HEK293 (cell line): ENCODE results near the gene KCTD6.

Experiments
- CTCF ChIA-PET: fragments of 350-600 bp; formaldehyde crosslinking; extraction: SDS; loops from one replicate; lab custom pipeline; 2021; ENCODE audit warnings: antibody characterized with exemption; lab: Yijun Ruan, JAX
- POLR2A ChIA-PET: fragments of 300-600 bp; formaldehyde crosslinking; extraction: SDS; loops from one replicate; lab custom pipeline; 2020; ENCODE audit warnings: antibody characterized with exemption, inconsistent platforms; lab: Yijun Ruan, JAX
- H3K27ac ChIP-seq: fragments of 200-500 bp; sonication (Bioruptor generic); 2 replicates; pipeline ENCODE4 v1.5.1; 2014; ENCODE audit warnings: low read depth, low read length, control low read depth, inconsistent platforms; ENCODE audit errors: extremely low read depth
- H3K36me3 ChIP-seq, 2 experiments: fragments of 200-500 bp in 1 of 2; sonication (Bioruptor generic) in 1 of 2; 1 replicate in 1 of 2; 2 replicates in 1 of 2; pipeline ENCODE4 v1.5.1; 2014 to 2017; ENCODE audit warnings: inconsistent platforms in 2 of 2, low read length in 2 of 2; ENCODE audit not compliant: control insufficient read depth in 2 of 2, insufficient read depth in 1 of 2
- H3K4me1 ChIP-seq: fragments of 200-500 bp; sonication (Bioruptor generic); 2 replicates; pipeline ENCODE4 v1.5.1; 2014; ENCODE audit warnings: mild to moderate bottlenecking, low read length, inconsistent platforms; ENCODE audit not compliant: control insufficient read depth, insufficient read depth
- H3K4me3 ChIP-seq: 2 replicates; pipeline ENCODE4 v1.5.1; 2011; ENCODE audit warnings: low read depth, mild to moderate bottlenecking, control low read depth, low read length, moderate library complexity
- H3K9me3 ChIP-seq: fragments of 200-500 bp; sonication (Bioruptor generic); 2 replicates; pipeline ENCODE4 v1.5.1; 2014; ENCODE audit warnings: low read depth, low read length, inconsistent platforms; ENCODE audit not compliant: control insufficient read depth, insufficient read depth
- EGR2 ChIP-seq: fragments of 450-650 bp; formaldehyde crosslinking; IDR thresholded peaks from 2 replicates; pipeline ENCODE4 v1.5.1; 2016; ENCODE audit warnings: low read depth, missing biosample characterization, missing genetic modification characterization
- KLF16 ChIP-seq: fragments of 450-650 bp; formaldehyde crosslinking; IDR thresholded peaks from 2 replicates; pipeline ENCODE4 v1.5.1; 2017; ENCODE audit warnings: missing biosample characterization, missing genetic modification characterization
- PRDM1 ChIP-seq: fragments of 450-650 bp; formaldehyde crosslinking; IDR thresholded peaks from 2 replicates; pipeline ENCODE4; 2016; ENCODE audit warnings: missing biosample characterization, missing genetic modification characterization
- SP2 ChIP-seq: fragments of 450-650 bp; formaldehyde crosslinking; IDR thresholded peaks from 2 replicates; pipeline ENCODE4 v1.5.1; 2016; ENCODE audit warnings: missing biosample characterization, missing genetic modification characterization
- ZBTB10 ChIP-seq: fragments of 450-650 bp; formaldehyde crosslinking; IDR thresholded peaks from 2 replicates; pipeline ENCODE4 v1.5.1; 2016; ENCODE audit warnings: missing biosample characterization, missing genetic modification characterization
- ZNF174 ChIP-seq: fragments of 450-650 bp; formaldehyde crosslinking; IDR thresholded peaks from 2 replicates; pipeline ENCODE4 v1.5.0; 2017; ENCODE audit warnings: missing biosample characterization, mild to moderate bottlenecking, missing genetic modification characterization
- ZNF175 ChIP-seq: fragments of 450-650 bp; formaldehyde crosslinking; IDR thresholded peaks from 2 replicates; pipeline ENCODE4 v1.5.1; 2016; ENCODE audit warnings: missing biosample characterization, missing genetic modification characterization
- ZNF23 ChIP-seq: fragments of 450-650 bp; formaldehyde crosslinking; IDR thresholded peaks from 2 replicates; pipeline ENCODE4 v1.5.1; 2016; ENCODE audit warnings: missing biosample characterization, missing genetic modification characterization, borderline replicate concordance
- ZNF248 ChIP-seq: fragments of 450-650 bp; formaldehyde crosslinking; IDR thresholded peaks from 2 replicates; pipeline ENCODE4 v1.5.1; 2017; ENCODE audit warnings: missing biosample characterization, missing genetic modification characterization
- ZNF26 ChIP-seq: fragments of 450-650 bp; formaldehyde crosslinking; IDR thresholded peaks from 2 replicates; pipeline ENCODE4 v1.5.1; 2016; ENCODE audit warnings: missing biosample characterization, missing genetic modification characterization
- ZNF266 ChIP-seq: fragments of 450-650 bp; formaldehyde crosslinking; IDR thresholded peaks from 2 replicates; pipeline ENCODE4 v1.5.1; 2016; ENCODE audit warnings: missing biosample characterization, missing genetic modification characterization, low read depth
- ZNF311 ChIP-seq: fragments of 450-650 bp; formaldehyde crosslinking; IDR thresholded peaks from 2 replicates; pipeline ENCODE4 v1.5.1; 2017; ENCODE audit warnings: missing biosample characterization, missing genetic modification characterization, borderline replicate concordance
- ZNF394 ChIP-seq: fragments of 450-650 bp; formaldehyde crosslinking; IDR thresholded peaks from 2 replicates; pipeline ENCODE4 v1.5.1; 2016; ENCODE audit warnings: missing biosample characterization, missing genetic modification characterization, mild to moderate bottlenecking, moderate library complexity, borderline replicate concordance
- ZNF433 ChIP-seq: fragments of 450-650 bp; formaldehyde crosslinking; IDR thresholded peaks from 2 replicates; pipeline ENCODE4 v1.5.1; 2016; ENCODE audit warnings: missing biosample characterization, missing genetic modification characterization, low read depth
- ZNF585B ChIP-seq: fragments of 450-650 bp; formaldehyde crosslinking; IDR thresholded peaks from 2 replicates; pipeline ENCODE4 v1.5.1; 2016; ENCODE audit warnings: missing biosample characterization, missing genetic modification characterization
- ZNF629 ChIP-seq: fragments of 450-650 bp; formaldehyde crosslinking; IDR thresholded peaks from 2 replicates; pipeline ENCODE4 v1.5.1; 2017; ENCODE audit warnings: missing biosample characterization, missing genetic modification characterization
- ZNF658 ChIP-seq: fragments of 450-650 bp; formaldehyde crosslinking; IDR thresholded peaks from 2 replicates; pipeline ENCODE4; 2016; ENCODE audit warnings: missing biosample characterization, missing genetic modification characterization
- ZNF677 ChIP-seq: fragments of 450-650 bp; IDR thresholded peaks from 2 replicates; pipeline ENCODE4 v1.5.0; 2018; ENCODE audit warnings: missing biosample characterization, mild to moderate bottlenecking, missing genetic modification characterization, moderate library complexity
- ZSCAN30 ChIP-seq: fragments of 450-650 bp; IDR thresholded peaks from 2 replicates; pipeline ENCODE4 v1.5.1; 2018; ENCODE audit warnings: missing biosample characterization, mild to moderate bottlenecking, missing genetic modification characterization, moderate library complexity
- TF ChIP-seq, protein P1 (sequence below): fragments of 450-650 bp; formaldehyde crosslinking; IDR thresholded peaks from 2 replicates; pipeline ENCODE4 v1.5.1; 2016; ENCODE audit warnings: missing biosample characterization, missing genetic modification characterization
- TF ChIP-seq, protein P2 (sequence below): fragments of 450-650 bp; formaldehyde crosslinking; conservative IDR thresholded peaks from 2 replicates; pipeline ENCODE4 v1.5.1; 2016; ENCODE audit warnings: low read depth, missing biosample characterization, missing genetic modification characterization

Gene KCTD6

DNA sequence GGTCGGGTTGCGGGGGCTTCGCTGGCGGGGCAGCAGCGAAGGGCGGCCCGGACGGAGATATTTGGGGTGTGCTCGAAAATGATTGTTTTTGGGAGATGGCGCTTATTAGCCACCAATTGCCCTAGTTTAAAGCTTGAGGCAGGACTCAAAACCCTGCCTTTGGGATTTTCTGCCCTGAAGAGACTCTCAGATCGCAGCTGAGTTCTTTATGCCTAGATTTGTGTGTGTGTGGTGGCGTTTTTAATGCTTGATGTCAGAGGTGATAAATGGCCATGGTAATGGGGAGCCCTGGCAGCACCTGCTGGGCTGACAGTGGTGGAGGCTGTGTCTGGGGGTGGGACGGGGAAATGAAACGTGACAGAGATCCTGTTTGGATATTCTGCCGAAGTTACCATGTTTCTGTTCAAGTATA is 604 bp downstream of the KCTD6 start (continued):
- TF ChIP-seq, protein P1, sequence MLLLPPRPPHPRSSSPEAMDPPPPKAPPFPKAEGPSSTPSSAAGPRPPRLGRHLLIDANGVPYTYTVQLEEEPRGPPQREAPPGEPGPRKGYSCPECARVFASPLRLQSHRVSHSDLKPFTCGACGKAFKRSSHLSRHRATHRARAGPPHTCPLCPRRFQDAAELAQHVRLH (tag by site-specific recombination) = no peak
- 0 out of 2 replicates have a peak, but pooled peaks have one; percentile 39 for TF ChIP-seq EGR2
- no peak for TF ChIP-seq ZNF677 (tag by site-specific recombination)
- TF ChIP-seq ZBTB10 (tag by site-specific recombination) = no peak
- TF ChIP-seq ZNF23 (tag by site-specific recombination) = no peak
- no peak for TF ChIP-seq ZNF433 (tag by site-specific recombination)
- TF ChIP-seq ZNF585B = no peak
- TF ChIP-seq SP2 (tag by site-specific recombination) = peak; percentile 21; the same call in 1 of the 2 replicates
- TF ChIP-seq, all 188 proteins: peak for 15

GRCh38 chr3:58494107-58494506 is 2.2 kb downstream of the KCTD6 start:
- Histone ChIP-seq H3K4me3 (no peak overlapping the region), H3K9me3 (no peaks in the 10 kb centered on the region)
- POLR2A ChIA-PET = interaction anchor here (1.5 kb wide), 1 partner anchor 24 kb away, joined by 3 read pairs; no protein-coding TSS in a partner anchor
- TF ChIP-seq PRDM1 (0 out of 2 replicates have a peak, but pooled peaks have one; percentile 6), ZNF311 (tag by site-specific recombination) (no peak)
- TF ChIP-seq, all 188 proteins: peak for 1
- peaks cover 8% of the 10 kb centered on the region; the same call in 1 of the 2 replicates for H3K4me1 ChIP-seq
- no peak overlapping the region for H3K27ac ChIP-seq
- peaks cover 0 to under 1% of the 10 kb centered on the region in 2 experiments; a peak in 1 of 3 replicates for H3K36me3 ChIP-seq
- CTCF ChIA-PET = interaction anchor here (0.6 to 2.5 kb wide), 4 partner anchors 35 to 435 kb away, joined by 3 to 10 read pairs (median 8); no protein-coding TSS in a partner anchor

DNA sequence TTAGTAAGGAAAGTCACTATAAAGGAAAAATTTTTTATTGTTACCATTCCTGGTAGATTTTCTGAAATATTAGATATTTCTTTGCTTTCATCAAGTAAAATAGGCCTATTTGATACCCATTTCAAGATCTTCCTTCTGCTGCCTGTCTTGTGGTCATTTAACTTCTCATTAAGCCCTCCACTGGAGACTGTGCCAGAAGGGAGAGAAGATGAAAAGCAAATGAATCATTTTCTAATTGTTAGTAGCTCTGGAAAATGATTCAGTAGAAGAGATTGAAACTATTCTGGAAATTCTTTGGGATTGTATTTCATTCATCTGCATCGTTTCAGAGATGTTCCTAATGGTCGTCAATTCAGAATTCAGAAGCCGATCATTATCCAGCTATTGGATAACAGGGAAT is 3.2 kb downstream of the KCTD6 start:
- ChIA-PET CTCF (interaction anchor here (0.6 to 2.5 kb wide), 5 partner anchors 11 to 133 kb away, joined by 3 to 10 read pairs (median 3); no protein-coding TSS in a partner anchor), POLR2A (no interaction called here)
- TF ChIP-seq, protein P2, sequence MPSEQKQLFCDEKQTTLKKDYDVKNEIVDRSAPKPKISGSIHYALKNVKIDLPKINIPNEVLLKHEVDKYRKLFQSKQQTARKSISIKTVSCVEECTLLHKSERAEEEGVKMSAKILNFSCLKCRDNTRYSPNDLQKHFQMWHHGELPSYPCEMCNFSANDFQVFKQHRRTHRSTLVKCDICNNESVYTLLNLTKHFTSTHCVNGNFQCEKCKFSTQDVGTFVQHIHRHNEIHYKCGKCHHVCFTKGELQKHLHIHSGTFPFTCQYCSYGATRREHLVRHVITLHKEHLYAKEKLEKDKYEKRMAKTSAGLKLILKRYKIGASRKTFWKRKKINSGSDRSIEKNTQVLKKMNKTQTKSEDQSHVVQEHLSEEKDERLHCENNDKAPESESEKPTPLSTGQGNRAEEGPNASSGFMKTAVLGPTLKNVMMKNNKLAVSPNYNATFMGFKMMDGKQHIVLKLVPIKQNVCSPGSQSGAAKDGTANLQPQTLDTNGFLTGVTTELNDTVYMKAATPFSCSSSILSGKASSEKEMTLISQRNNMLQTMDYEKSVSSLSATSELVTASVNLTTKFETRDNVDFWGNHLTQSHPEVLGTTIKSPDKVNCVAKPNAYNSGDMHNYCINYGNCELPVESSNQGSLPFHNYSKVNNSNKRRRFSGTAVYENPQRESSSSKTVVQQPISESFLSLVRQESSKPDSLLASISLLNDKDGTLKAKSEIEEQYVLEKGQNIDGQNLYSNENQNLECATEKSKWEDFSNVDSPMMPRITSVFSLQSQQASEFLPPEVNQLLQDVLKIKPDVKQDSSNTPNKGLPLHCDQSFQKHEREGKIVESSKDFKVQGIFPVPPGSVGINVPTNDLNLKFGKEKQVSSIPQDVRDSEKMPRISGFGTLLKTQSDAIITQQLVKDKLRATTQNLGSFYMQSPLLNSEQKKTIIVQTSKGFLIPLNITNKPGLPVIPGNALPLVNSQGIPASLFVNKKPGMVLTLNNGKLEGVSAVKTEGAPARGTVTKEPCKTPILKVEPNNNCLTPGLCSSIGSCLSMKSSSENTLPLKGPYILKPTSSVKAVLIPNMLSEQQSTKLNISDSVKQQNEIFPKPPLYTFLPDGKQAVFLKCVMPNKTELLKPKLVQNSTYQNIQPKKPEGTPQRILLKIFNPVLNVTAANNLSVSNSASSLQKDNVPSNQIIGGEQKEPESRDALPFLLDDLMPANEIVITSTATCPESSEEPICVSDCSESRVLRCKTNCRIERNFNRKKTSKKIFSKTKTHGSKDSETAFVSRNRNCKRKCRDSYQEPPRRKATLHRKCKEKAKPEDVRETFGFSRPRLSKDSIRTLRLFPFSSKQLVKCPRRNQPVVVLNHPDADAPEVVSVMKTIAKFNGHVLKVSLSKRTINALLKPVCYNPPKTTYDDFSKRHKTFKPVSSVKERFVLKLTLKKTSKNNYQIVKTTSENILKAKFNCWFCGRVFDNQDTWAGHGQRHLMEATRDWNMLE = no peak
- TF ChIP-seq ZNF629 (tag by site-specific recombination) (no peak), ZNF174 (no peak), ZNF658 (no peak), ZSCAN30 (tag by site-specific recombination) (no peak), ZNF266 (no peak), KLF16 (no peak), ZNF175 (tag by site-specific recombination) (no peak), ZNF248 (tag by site-specific recombination) (no peak), ZNF26 (tag by site-specific recombination) (no peak), ZNF394 (tag by site-specific recombination) (no peak)
- Histone ChIP-seq H3K36me3 (peaks cover 0 to 8% of the 10 kb centered on the region in 2 experiments; a peak in 2 of 3 replicates), H3K4me3 (no peak overlapping the region), H3K4me1 (peaks cover 8% of the 10 kb centered on the region; the same call in 1 of the 2 replicates), H3K27ac (no peak overlapping the region), H3K9me3 (no peaks in the 10 kb centered on the region)
